Stimulated activated CD4-positive, alpha-beta T cell treated with anti-CD3 and anti-CD28 coated beads, Interleukin-15, amount 100 ng/mL, for 1 hour (primary cell): Measurements from ENCODE around the gene MAMDC2.

Experiments
- DNase-seq, 2 donors: peaks; one replicate each; pipeline ENCODE4 v3.0.0-alpha.2; 2020; ENCODE audit warnings: low read depth in 1 of 2, low spot score in 1 of 2

Gene MAMDC2

GRCh38 chr9:70101265-70101664, 57.6 kb downstream of the MAMDC2 start:
- no peak for DNase-seq

- no peak for DNase-seq
Observed at GRCh38 chr9:70105147-70105546, 61.5 kb downstream of the MAMDC2 start.

DNA sequence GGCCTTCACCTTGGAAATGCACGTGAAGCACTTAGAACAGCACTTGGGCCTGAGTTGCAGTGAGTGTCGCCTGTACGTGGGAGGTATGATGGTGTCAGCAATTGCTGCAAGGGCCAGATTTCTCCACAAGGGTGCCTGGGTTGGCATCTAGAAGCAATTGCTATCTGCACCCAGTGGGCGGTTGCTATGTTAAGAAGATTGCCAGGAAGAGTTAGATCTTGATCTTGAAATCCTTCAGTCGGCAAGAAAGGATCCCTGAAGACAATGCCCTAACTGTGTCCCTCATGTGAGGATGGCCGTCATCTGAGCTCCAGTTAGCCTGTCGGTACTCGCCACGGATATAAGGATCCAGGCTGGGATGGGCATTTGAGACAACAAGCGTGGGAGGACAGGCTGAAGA, 62.9 kb downstream of the MAMDC2 start:
- no peak for DNase-seq

DNA sequence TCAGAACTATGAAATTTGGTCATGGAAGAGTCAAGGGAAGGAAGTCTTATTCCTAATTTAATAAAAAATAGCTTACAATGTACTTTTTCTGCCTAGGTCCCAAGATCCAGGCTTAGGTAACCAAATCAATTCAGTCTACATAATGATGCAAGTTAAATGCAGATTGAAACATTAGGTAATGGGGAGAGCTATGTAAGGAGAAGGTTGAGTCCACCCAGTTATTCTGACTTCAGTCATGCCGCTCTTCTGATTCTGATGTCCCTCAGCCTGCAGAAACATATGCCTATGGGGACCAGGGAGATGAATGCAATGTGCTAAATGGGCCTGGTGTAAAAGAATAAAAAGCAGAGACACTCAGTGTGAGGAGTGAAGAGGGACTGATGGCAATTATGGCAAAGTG, 63.9 kb downstream of the MAMDC2 start:
- no peak for DNase-seq

GRCh38 chr9:70108181-70108580, 64.5 kb downstream of the MAMDC2 start:
- DNase-seq = no peak

- no peak for DNase-seq
Observed at GRCh38 chr9:70110194-70111041, 66.8 kb downstream of the MAMDC2 start.

DNA sequence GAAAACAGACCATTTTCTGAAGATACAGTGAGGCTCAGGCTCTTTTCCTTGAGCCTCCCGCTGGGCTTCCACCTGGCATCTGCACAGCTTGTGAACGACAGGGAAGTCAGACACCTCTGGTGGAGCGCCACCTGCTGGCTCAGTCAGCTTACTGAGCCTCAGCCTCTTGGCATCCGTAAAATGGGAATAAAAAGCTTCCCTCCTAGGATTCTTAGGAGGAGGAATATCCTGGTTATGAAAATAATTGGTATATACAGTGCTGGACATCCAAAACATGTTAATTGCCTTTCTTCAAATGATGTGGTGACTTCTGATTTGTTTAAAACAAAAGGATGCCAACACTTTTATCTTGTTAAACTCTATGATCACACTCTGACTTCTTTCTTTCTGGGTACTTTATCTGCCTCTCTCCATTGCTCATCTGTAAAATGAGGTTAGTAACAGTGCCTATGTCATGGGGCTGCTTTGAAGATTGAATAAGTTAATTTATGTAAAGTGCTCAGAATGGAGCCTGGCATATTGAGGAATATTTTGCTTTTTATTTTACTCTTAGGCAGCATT, 67.5 kb downstream of the MAMDC2 start:
- DNase-seq = peak in 1 of 2 donors; percentile 26

GRCh38 chr9:70111641-70112236, 68.1 kb downstream of the MAMDC2 start:
- DNase-seq = no peak

DNA sequence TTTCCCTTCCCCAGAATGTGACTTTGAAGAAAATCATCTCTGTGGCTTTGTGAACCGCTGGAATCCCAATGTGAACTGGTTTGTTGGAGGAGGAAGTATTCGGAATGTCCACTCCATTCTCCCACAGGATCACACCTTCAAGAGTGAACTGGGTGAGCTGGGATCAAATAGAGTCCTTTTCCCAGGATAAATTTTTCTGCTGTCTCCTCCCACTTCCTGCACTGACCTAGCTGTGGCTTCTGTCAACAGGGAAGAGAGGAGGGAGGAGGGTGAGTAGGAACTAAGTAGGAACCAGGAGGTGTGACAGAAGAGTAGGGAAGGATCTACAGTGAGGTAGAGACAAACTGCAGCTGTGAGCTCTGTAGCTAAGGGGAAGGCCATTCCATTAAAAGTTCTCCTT, 69.3 kb downstream of the MAMDC2 start:
- no peak for DNase-seq

GRCh38 chr9:70113403-70114022, 69.9 kb downstream of the MAMDC2 start:
- no peak for DNase-seq

GRCh38 chr9:70114898-70115297, 71.2 kb downstream of the MAMDC2 start:
- no peak for DNase-seq

DNA sequence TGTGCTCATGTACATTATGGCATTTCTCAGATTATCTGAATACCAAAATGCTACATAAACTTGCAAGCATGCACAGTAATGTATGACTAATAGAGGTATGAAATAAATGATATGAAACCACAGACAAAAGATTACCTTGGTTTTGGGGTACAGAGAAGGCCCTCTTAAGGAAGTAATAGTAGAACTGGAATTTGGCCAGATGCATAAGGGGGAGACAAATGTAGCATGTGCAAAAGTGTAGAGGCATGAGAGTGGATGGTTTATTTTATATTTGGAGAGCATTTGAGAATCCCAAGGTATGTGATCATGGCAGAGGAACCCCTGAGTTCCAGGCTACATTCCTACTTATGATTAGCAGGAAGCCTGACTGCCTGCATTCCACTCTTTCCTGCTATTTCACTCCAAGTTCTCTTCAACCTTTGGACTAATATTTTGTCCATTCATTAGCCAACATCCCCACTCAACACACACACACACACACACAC, 74.2 kb downstream of the MAMDC2 start:
- DNase-seq = no peak

GRCh38 chr9:70119786-70120185, 76.1 kb downstream of the MAMDC2 start:
- no peak for DNase-seq

GRCh38 chr9:70120834-70121510, 77.3 kb downstream of the MAMDC2 start:
- no peak for DNase-seq

GRCh38 chr9:70121818-70122436, 78.3 kb downstream of the MAMDC2 start:
- no peak for DNase-seq

GRCh38 chr9:70123695-70124094, 80.0 kb downstream of the MAMDC2 start:
- DNase-seq = no peak

GRCh38 chr9:70125621-70126263, 82.1 kb downstream of the MAMDC2 start:
- DNase-seq = no peak

DNA sequence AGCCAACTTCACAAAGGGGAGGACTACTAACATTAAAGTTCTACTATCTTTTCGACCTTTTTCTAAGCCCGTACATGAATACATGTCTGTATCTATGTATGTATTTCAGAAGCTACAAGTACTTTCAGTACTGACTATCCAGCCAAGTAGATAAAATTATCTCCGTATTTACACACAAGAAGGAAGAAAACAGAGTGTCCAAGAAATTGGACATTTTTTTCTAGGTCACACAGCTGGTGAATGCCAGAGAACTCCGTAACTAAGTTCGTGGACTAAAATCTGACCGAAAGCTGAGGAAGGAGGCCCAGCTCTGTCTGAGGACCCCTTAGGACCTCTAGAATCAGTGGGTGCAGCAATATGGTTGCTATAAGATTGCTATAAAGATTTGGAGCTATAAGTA, 83.4 kb downstream of the MAMDC2 start:
- DNase-seq = no peak

DNA sequence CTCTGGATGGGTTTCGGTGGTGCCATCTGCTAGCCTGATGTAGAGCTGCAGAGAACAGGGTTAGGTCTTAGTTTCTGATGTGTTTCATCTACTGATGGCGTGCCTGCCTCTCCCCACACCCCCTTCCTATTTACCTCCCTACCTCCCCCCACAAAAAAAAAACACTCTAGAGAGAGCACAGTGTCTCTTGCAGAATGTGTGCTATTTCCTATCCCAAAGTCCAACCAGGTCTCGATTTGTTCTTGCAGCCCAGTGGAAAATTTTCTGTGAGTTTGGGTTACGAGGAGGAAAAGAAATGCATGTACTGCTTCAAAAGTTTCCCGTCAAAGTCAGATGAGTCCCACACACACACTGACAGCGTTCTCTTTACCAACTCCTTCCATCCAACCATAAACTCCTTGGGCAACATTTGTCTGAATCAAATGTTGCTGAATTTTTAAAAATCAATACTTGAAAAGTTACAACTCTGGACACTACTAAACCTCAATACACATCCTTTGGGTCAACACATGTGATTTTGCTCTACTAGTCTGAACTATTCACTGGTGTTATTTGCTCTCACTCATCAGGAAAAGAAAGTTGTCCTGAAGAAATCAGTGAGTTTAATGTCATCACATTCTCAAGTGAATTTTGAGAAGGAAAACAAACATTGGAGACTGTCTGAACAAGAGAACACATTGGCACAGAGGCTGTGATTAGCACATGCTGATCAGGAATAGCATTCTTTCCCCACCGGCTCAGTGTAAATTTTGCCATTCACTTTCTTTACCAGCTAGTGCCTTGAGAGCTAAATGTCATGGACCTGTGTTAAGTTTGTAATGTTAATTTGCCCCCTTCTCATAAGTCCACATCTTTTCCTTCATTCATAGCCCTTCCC, 84.1 kb downstream of the MAMDC2 start:
- no peak for DNase-seq
